Right atrium auricular region (tissue), 2 donors: ENCODE data around the gene ELL. TPM values are rescaled to one million over a fixed set of nuclear protein-coding genes. Genes with fewer than 3 reads are reported as not detected.

Experiments used
- DNase-seq: peaks from one replicate; pipeline ENCODE4 v3.0.0-alpha.2; 2019; ENCODE audit warnings: low spot score
- H3K27ac ChIP-seq, 2 donors: fragments of 200-600 bp; sonication (generic); 1 replicate in 1 of 2; 2 replicates in 1 of 2; pipeline ENCODE4 v1.5.1; 2016 to 2019
- H3K27me3 ChIP-seq, 2 donors: fragments of 200-600 bp; sonication (generic); one replicate each; pipeline versions ENCODE4 v1.5.1 to v1.6.0; 2017 to 2019
- H3K36me3 ChIP-seq: fragments of 200-600 bp; sonication (generic); one replicate; pipeline ENCODE4 v1.5.1; 2016
- H3K4me1 ChIP-seq, 2 donors: fragments of 200-600 bp; sonication (generic); one replicate each; pipeline versions ENCODE4 v1.5.1 to v1.6.0; 2017 to 2019
- H3K4me3 ChIP-seq, 2 donors: fragments of 200-600 bp; sonication (generic); 1 replicate in 1 of 2; 2 replicates in 1 of 2; pipeline ENCODE4 v1.5.1; 2017 to 2019; ENCODE audit warnings: mild to moderate bottlenecking in 1 of 2, moderate library complexity in 1 of 2
- H3K9me3 ChIP-seq, 2 donors: fragments of 200-600 bp; sonication (generic); one replicate each; pipeline ENCODE4 v1.5.1; 2019
- CTCF ChIP-seq, 2 donors: fragments of 200-600 bp; sonication (generic); IDR thresholded peaks; one replicate each; pipeline ENCODE4 v1.5.1; 2019; ENCODE audit warnings: antibody characterized with exemption in 2 of 2
- total RNA-seq, 2 donors: library from RNA; depleted of rRNA; stranded (reverse); fragments of >200 nt; gene quantifications; one replicate each; pipeline ENCODE4 v1.1.0, GENCODE V29; 2016

The ELL gene
- total RNA-seq, 2 donors from 2014 or later, result 12.4 to 17.5 TPM

GRCh38 chr19:18440936-18441803, 80.7 kb downstream of the ELL start:
- Histone ChIP-seq H3K4me3 (no peak overlapping the region), H3K27me3 (no peaks in the 10 kb centered on the region), H3K9me3 (no peaks in the 10 kb centered on the region), H3K36me3 (peaks cover 29% of the 10 kb centered on the region), H3K27ac (no peak overlapping the region), H3K4me1 (peaks cover 0 to 31% of the 10 kb centered on the region in 2 donors)
- no peak for DNase-seq
- no peak for TF ChIP-seq CTCF (IDR thresholded peaks at IDR 0.05)

DNA sequence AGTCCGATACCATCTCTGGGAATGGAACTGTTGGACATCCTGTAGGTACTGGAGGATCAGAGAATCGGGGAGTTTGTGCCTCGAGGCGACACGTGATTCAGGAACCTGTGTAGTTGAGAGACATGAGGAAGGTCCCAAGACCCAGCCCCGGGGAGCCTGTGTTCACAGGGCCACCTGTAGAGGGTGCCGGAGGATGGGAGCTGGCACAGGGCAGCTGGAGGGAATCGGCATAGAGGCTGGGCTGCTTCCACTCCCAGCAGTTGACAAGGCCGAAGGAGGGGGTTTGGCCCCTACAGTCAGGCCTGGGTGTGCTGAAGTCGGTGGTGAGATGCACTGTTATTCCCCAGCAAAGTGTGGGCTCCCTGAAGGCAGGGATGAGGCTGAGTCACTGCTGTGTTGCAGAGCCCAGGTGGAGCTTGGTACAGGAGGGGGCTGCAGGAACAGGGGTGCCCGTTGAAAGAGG, 81.4 kb downstream of the ELL start:
- TF ChIP-seq CTCF (IDR thresholded peaks at IDR 0.05), result peak in 1 of 2 donors; percentile 42
- no peak overlapping the region for H3K27ac ChIP-seq
- peaks cover 0 to 31% of the 10 kb centered on the region in 2 donors for H3K4me1 ChIP-seq
- H3K27me3 ChIP-seq, result no peaks in the 10 kb centered on the region
- H3K9me3 ChIP-seq, result no peaks in the 10 kb centered on the region
- DNase-seq, result no peak
- H3K36me3 ChIP-seq, result peaks cover 22% of the 10 kb centered on the region
- no peak overlapping the region for H3K4me3 ChIP-seq

DNA sequence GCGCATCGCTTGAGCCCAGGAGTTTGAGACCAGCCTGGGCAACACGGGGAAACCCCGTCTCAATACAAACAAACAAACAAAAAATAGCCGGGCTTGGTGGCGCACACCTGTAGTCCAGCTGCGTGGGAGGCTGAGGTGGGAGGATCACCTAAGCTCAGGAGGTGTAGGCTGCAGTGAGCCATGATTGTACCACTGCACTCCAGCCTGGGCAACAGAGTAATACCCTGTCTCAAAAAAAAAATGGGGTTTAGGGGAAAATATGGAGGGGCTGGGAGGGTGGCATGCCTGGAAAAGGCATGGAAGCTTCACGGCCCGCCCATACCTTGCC, 82.0 kb downstream of the ELL start:
- Histone ChIP-seq H3K9me3 (no peaks in the 10 kb centered on the region), H3K27me3 (no peaks in the 10 kb centered on the region), H3K36me3 (peaks cover 16% of the 10 kb centered on the region), H3K27ac (peak overlapping the region in 1 of 2 donors; percentile 87), H3K4me3 (no peak overlapping the region), H3K4me1 (peaks cover 0 to 31% of the 10 kb centered on the region in 2 donors)
- DNase-seq, result no peak
- TF ChIP-seq CTCF (IDR thresholded peaks at IDR 0.05), result no peak

DNA sequence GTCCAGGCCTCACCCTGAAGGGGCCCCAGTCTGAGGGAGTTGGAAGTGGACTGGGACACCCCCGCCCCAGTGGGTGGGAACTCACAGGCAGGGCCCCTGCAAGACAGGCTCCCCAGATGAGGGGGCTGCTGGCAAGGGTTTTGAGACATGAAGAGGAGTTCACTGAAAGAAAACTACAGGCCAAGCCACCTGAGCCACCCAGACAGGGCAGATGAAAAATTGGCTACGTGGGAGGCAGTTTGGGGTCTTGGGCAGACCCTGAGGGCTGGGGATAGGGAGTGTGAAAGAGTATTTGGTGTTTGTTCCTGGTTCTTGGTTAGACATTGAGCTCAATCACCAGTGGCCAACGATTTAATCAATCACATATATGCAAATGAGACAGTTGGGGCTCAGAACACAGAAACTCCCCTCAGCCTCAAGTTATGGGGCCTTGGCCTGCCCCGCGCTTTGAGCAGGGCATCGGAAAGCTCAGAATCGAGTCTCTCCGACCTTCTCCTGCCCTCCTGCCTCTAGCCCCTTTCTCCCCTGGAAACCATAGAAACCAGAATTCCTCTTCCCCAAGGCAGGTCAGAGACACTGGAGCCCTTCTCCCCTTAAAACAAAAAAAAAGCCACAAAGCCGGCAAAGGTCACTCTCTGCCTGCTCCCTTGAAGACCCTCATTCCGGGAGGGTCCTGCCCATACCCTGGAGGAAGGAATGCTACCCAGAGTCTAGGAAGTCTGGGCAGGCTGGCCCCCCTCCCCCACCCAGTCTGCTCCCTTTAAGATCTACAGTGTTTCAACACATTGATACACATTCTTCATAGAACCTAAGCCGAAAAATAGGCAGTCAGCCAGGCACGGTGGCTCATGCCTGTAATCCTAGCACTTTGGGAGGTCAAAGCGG, 82.6 kb downstream of the ELL start:
- H3K4me3 ChIP-seq, result no peak overlapping the region
- H3K9me3 ChIP-seq, result no peaks in the 10 kb centered on the region
- DNase-seq, result no peak
- peak overlapping the region; percentile 79 to 87 for H3K27ac ChIP-seq
- no peak for TF ChIP-seq CTCF (IDR thresholded peaks at IDR 0.05)
- H3K27me3 ChIP-seq, result no peaks in the 10 kb centered on the region
- H3K4me1 ChIP-seq, result peaks cover 0 to 35% of the 10 kb centered on the region in 2 donors
- H3K36me3 ChIP-seq, result peaks cover 10% of the 10 kb centered on the region

DNA sequence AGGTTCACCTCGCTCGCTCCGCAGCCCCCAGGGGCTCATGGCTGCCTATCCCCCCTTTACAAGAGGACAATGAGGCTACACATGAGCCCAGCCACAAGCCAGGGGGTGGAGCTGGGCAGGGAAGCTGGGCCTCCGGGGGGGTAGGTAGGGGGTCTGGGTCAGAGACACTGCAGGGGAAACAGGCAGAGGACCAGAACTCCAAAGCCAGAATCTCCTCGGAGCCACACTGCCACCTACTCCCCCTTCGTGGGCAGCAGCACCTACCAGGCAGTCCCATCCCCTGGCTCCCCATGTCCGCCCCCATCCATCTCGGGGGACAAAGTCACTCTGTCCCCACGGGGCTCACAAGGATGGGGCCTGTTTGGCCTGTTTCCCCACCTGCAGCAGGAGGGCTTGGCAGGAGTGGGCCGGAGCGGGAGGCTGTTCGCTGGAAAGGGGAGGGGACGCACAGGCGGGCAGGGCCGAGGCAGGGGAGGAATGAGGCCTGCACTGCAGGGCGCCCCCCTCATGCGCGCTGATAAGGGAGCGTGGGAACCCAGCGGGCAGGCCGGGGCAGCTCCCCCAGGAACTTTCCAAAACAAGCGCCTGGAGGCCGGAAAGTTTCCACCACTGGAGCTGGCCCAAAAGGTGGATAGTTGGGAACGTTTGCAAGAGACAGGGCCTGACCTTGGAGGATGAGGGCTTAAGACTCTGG, 83.4 kb downstream of the ELL start:
- H3K4me1 ChIP-seq, result peaks cover 0 to 41% of the 10 kb centered on the region in 2 donors
- H3K27ac ChIP-seq, result peak overlapping the region; percentile 79 to 87
- peak overlapping the region; percentile 55 to 63 for H3K4me3 ChIP-seq
- peaks cover 2% of the 10 kb centered on the region for H3K36me3 ChIP-seq
- DNase-seq, result no peak
- no peaks in the 10 kb centered on the region for H3K27me3 ChIP-seq
- no peaks in the 10 kb centered on the region for H3K9me3 ChIP-seq
- no peak for TF ChIP-seq CTCF (IDR thresholded peaks at IDR 0.05)
